Pancreas (tissue), 10 donors: ENCODE data around the gene BABAM2. TPM values are rescaled to one million over a fixed set of nuclear protein-coding genes. Genes with fewer than 3 reads are reported as not detected.
"Not testable (repeated sequence)": the region's sequence is repeated elsewhere in the genome, so short reads cannot be mapped to it uniquely, and the experiment has no call there.

Experiments used
- ATAC-seq, 4 donors: fragments of 200-7000 bp; cut with Tn5 transposase; one replicate each; pipeline versions ENCODE4 v1.8.0 to v1.9.1; 2020; ENCODE audit warnings: mild to moderate bottlenecking in 4 of 4, moderate library complexity in 4 of 4
- DNase-seq, 6 donors: peaks; one replicate each; pipeline ENCODE4 v3.0.0-alpha.2; 2020
- FAIRE-seq: peaks from 2 replicates; lab custom pipeline; 2012; peaks lifted over from hg19 to GRCh38; lab: Jason Lieb, UNC
- H3K27ac ChIP-seq, 4 donors: fragments of 200-600 bp; sonication (generic); 1 replicate in 3 of 4; 2 replicates in 1 of 4; pipeline versions ENCODE4 v1.5.0 to v1.8.0; 2020
- H3K27me3 ChIP-seq, 4 donors: fragments of 200-600 bp; one replicate each; pipeline ENCODE4 v1.8.0; 2021
- H3K36me3 ChIP-seq, 3 donors: fragments of 200-600 bp; sonication (generic) in 1 of 3; one replicate each; pipeline versions ENCODE4 v1.5.0 to v1.8.0; 2020 to 2021
- H3K4me1 ChIP-seq, 3 donors: fragments of 200-600 bp; one replicate each; pipeline ENCODE4 v1.8.0; 2021
- H3K4me3 ChIP-seq, 4 donors: fragments of 200-600 bp; sonication (generic) in 2 of 4; one replicate each; pipeline versions ENCODE4 v1.5.0 to v1.8.0; 2020 to 2021
- H3K9me3 ChIP-seq, 4 donors: fragments of 200-600 bp; one replicate each; pipeline ENCODE4 v1.8.0; 2021
- WGBS, 2 donors: extraction: QIAGEN DNeasy Blood & Tissue Kit; methylation state at CpG; one replicate each; pipeline ENCODE4 v1.1.7; 2013; 5-methylcytosine and 5-hydroxymethylcytosine counted together
- intact Hi-C, 3 donors: fragments of 100-400 bp; cut with DNase I; formaldehyde crosslinking; loops; one replicate each; pipeline versions ENCODE4 v1.11.1 to v1.14.2; 2022
- polyA plus RNA-seq, 2 donors: library from polyadenylated mRNA; stranded (reverse); fragments of 200-250 nt; gene quantifications; one replicate each; pipeline ENCODE4 v1.2.3, GENCODE V29; 2013
- total RNA-seq, 6 donors: library from RNA; stranded (reverse); fragmentation: NEBNext Ultra II Directional in 4 of 6; extraction: Animal tissue kit (Norgen Biotek cat#: 25700) in 4 of 6; gene quantifications; one replicate each; pipeline versions ENCODE4 v1.2.1 to v1.2.4, GENCODE V29; 2021 to 2023
- TF ChIP-seq, protein P1 (sequence below), 4 donors: fragments of 200-600 bp; sonication (generic) in 3 of 4; IDR thresholded peaks; one replicate each; pipeline versions ENCODE4 v1.5.0 to v1.8.0; 2021; ENCODE audit warnings: antibody characterized with exemption in 4 of 4
- donor health status: healthy with polysubstance abuse.
- donor health status: DM: no; HTN: no; CAD: no; lungs with moderate emphysema.
- donor health status: DM: no; HTN: no; CAD: no.
- donor health status: control.
- donor health status: control.
- donor health status: Bipolar disorder and iron deficiency.
- donor health status: DM: yes; HTN: yes; CAD: no.
- donor health status: DM: no; HTN: no; CAD: no.
- donor health status: DM: no; HTN: no; CAD: no.
- donor health status: DM: yes; HTN: yes; CAD: no.

The BABAM2 gene
- total and polyA plus RNA-seq, 8 donors, result 9.4 to 21.3 (median 15.6) TPM

DNA sequence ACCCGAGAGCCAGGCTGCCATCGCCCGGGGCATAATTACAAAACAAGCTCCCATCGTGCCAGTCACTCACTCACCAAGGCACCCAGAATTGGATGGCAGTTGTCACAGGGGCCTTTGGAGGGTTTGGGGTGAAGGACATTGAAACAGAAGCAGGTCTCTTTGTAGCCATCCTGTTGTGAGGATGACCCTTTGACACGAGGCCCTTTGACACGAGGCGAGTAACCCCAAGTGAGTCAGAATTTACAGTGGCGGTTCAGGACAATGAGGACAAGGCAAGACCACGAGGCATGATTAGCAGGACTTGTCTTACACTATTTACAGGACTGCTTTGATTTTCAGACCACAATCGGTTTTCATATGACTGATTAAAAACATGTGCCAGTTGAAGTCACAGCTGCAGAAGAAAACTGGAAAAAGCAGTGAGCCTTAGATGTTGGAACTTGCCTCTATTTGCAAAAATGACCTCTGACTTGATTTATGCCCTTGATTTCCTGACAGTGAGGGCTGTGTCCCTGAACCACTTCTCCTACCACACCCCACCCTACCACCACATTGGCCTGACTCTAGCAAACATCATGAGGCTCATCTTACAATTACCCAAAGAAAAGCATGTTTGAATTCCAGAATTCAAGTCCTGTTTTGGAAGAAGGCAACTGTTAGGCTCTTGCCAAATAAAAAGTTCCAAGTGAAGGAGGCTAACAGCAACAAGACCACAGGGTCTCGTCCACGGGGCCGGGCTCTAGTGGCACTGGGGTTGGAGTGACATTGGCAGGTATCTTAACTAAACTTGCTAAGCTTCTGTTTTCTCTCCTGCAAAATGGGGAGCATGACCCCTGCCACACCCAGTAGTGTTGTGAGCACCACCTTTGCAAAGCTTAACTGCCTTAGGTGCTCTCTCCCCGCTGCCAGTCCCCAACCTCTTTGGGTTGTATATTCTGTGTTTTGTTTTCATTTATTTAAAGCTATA is 437.7 kb downstream of the BABAM2 start:
- FAIRE-seq (no peak), ATAC-seq (no peak), DNase-seq (no peak)
- H3K9me3 ChIP-seq, result no peaks in the 10 kb centered on the region
- no peaks in the 10 kb centered on the region for H3K4me1 ChIP-seq
- no peak overlapping the region for H3K4me3 ChIP-seq
- no peaks in the 10 kb centered on the region for H3K36me3 ChIP-seq
- intact Hi-C loops, result no loop called here
- no peaks in the 10 kb centered on the region for H3K27me3 ChIP-seq
- 91 to 94% methylated on average over 14 of the region's 14 CpGs for WGBS, 2 donors
- TF ChIP-seq, protein P1, sequence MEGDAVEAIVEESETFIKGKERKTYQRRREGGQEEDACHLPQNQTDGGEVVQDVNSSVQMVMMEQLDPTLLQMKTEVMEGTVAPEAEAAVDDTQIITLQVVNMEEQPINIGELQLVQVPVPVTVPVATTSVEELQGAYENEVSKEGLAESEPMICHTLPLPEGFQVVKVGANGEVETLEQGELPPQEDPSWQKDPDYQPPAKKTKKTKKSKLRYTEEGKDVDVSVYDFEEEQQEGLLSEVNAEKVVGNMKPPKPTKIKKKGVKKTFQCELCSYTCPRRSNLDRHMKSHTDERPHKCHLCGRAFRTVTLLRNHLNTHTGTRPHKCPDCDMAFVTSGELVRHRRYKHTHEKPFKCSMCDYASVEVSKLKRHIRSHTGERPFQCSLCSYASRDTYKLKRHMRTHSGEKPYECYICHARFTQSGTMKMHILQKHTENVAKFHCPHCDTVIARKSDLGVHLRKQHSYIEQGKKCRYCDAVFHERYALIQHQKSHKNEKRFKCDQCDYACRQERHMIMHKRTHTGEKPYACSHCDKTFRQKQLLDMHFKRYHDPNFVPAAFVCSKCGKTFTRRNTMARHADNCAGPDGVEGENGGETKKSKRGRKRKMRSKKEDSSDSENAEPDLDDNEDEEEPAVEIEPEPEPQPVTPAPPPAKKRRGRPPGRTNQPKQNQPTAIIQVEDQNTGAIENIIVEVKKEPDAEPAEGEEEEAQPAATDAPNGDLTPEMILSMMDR (IDR thresholded peaks at IDR 0.05), result no peak
- H3K27ac ChIP-seq, result no peak overlapping the region

DNA sequence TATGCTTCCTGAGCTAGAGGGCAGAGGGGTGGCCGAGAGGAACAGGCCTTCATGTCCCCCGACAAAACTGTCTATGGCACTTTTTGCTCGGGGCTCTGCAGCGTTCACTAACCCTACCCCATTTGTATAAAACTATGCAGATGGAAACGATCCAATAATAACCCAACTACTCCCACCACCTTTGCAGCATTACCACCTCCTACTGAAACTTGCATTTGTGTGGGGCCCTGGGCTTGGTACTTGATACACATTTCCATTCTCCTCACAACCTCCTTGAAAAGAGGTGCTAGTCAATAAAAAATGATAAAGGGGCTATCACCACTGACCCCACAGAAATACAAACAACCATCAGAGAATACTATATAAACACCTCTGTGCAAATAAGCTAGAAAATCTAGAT is 438.7 kb downstream of the BABAM2 start:
- ATAC-seq (no peak), FAIRE-seq (no peak), DNase-seq (no peak)
- H3K9me3 ChIP-seq, result no peaks in the 10 kb centered on the region
- H3K36me3 ChIP-seq, result no peaks in the 10 kb centered on the region
- TF ChIP-seq, protein P1 (IDR thresholded peaks at IDR 0.05), result no peak
- H3K4me3 ChIP-seq, result no peak overlapping the region
- H3K27me3 ChIP-seq, result no peaks in the 10 kb centered on the region
- H3K4me1 ChIP-seq, result peaks cover 0 to 9% (median 8%) of the 10 kb centered on the region in 3 donors
- H3K27ac ChIP-seq, result no peak overlapping the region
- WGBS, 2 donors, result 92 to 94% methylated on average over 5 of the region's 5 CpGs
- intact Hi-C loops, result no loop called here

DNA sequence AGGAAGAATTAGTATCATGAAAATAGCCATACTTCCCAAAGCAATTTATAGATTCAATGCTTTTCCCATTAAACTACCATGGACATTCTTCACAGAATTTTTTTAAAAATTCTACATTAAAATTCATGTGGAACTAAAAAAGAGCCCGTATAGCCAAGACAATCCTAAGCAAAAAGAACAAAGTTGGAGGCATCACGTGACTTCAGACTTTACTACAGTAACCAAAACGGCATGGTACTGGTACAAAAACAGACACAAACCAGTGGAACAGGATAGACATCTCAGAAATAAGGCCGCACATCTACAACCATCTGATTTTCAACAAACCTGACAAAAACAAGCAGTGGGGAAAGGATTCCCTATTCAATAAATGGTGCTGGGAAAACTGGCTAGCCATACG is 440.2 kb downstream of the BABAM2 start:
- DNase-seq, H3K4me3 ChIP-seq, H3K27me3 ChIP-seq, H3K36me3 ChIP-seq, H3K27ac ChIP-seq, ATAC-seq, FAIRE-seq, H3K9me3 ChIP-seq, intact Hi-C loops: not testable (repeated sequence)
- WGBS, 2 donors, result 78 to 91% methylated on average over 5 of the region's 5 CpGs
- peaks cover 0 to 11% (median 8%) of the 10 kb centered on the region in 3 donors for H3K4me1 ChIP-seq

DNA sequence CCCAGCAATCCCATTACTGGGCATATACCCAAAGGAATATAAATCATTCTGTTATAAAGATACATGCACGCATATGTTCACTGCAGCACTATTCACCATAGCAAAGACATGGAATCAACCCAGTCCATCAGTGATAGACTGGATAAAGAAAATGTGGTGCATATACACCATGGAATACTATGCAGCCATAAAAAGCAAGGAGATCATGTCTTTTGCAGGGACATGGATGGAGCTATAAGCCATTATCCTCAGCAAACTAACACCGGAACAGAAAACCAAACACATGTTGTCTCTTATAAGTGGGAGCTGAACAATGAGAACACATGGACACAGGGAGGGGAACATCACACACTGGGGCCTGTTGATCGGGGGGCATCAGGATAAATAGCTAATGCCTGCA is 441.3 kb downstream of the BABAM2 start:
- 97% methylated on average over 3 of the region's 3 CpGs for WGBS, 2 donors
- peaks cover 0 to 11% (median 8%) of the 10 kb centered on the region in 3 donors for H3K4me1 ChIP-seq
- ATAC-seq, H3K36me3 ChIP-seq, H3K27me3 ChIP-seq, H3K27ac ChIP-seq, H3K9me3 ChIP-seq, DNase-seq, H3K4me3 ChIP-seq, FAIRE-seq, intact Hi-C loops: not testable (repeated sequence)

DNA sequence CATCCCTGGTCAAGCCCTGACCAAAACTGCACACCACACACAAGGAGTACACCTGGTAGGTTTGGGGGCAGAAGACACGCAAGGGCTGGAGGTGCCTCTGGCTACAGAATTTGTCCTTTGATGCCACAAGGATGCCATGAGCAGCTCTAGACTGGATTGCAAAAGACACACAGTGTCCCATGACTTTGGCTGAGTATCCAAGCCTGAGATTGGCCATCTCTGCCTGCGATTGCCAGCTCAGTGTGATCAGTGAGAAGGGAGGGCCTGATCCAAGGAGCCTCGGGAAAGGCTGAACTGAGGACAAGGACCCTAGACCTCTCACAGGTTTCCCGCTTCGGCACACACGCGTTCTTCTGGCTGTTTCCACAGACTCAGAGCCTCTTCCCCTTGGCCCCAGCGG is 442.2 kb downstream of the BABAM2 start:
- no peak overlapping the region for H3K27ac ChIP-seq
- DNase-seq, result no peak
- intact Hi-C loops, result no loop called here
- no peaks in the 10 kb centered on the region for H3K9me3 ChIP-seq
- H3K4me3 ChIP-seq, result no peak overlapping the region
- WGBS, 2 donors, result 97 to 100% methylated on average over 8 of the region's 8 CpGs
- no peak for FAIRE-seq
- no peak for ATAC-seq
- peaks cover 0 to 11% (median 8%) of the 10 kb centered on the region in 3 donors for H3K4me1 ChIP-seq
- no peaks in the 10 kb centered on the region for H3K27me3 ChIP-seq
- no peaks in the 10 kb centered on the region for H3K36me3 ChIP-seq
- TF ChIP-seq, protein P1 (IDR thresholded peaks at IDR 0.05), result no peak
